Measurements from ENCODE around the gene CD22. TPM values are rescaled to one million over a fixed set of nuclear protein-coding genes. Genes with fewer than 3 reads are reported as not detected.

CD22 gene
- total and polyA plus RNA-seq, 8 donors, result 0.32 to 2.1 (median 0.71) TPM

DNA sequence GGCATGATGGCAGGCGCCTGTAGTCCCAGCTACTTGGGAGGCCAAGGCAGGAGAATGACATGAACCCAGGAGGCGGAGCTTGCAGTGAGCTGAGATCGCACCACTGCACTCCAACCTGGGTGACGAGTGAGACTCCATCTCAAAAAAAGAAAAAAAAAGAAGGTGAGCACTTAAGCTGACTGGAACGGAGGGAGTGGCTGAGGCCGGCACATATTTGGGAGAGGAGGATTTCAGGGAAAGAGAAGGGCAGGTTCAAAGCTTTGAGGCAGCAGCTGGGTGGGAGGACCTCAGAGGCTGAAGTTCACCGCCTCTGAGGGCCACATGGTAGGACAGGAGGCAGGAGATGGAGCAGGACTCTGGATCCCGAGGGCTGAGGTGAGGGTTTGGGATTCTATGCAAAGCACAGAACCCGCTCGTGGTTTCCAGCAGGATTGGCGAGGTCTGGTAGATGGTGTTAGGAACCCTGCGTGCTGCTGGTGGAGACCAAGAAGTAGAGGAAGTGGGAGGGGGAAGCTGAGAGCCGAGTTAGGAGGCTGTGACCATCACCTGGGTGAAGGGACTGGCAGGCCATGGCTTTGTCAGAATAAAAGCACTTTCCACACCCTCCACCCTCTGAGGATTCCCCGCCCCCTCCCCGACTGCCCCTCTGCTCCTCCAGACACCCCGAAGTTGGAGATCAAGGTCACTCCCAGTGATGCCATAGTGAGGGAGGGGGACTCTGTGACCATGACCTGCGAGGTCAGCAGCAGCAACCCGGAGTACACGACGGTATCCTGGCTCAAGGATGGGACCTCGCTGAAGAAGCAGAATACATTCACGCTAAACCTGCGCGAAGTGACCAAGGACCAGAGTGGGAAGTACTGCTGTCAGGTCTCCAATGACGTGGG, 8.4 kb downstream of the CD22 start:
- no peaks in the 10 kb centered on the region for H3K4me1 ChIP-seq
- no peak overlapping the region for H3K27ac ChIP-seq
- no peaks in the 10 kb centered on the region for H3K9me3 ChIP-seq
- intact Hi-C loops (cut with DNase I), result no loop called here
- H3K4me3 ChIP-seq, result no peak overlapping the region
- DNase-seq, result no peak
- WGBS, 2 donors, result 63 to 76% methylated on average over 24 to 25 of the region's 25 CpGs
- no peak for FAIRE-seq
- H3K27me3 ChIP-seq, result no peaks in the 10 kb centered on the region
- TF ChIP-seq, protein P1, sequence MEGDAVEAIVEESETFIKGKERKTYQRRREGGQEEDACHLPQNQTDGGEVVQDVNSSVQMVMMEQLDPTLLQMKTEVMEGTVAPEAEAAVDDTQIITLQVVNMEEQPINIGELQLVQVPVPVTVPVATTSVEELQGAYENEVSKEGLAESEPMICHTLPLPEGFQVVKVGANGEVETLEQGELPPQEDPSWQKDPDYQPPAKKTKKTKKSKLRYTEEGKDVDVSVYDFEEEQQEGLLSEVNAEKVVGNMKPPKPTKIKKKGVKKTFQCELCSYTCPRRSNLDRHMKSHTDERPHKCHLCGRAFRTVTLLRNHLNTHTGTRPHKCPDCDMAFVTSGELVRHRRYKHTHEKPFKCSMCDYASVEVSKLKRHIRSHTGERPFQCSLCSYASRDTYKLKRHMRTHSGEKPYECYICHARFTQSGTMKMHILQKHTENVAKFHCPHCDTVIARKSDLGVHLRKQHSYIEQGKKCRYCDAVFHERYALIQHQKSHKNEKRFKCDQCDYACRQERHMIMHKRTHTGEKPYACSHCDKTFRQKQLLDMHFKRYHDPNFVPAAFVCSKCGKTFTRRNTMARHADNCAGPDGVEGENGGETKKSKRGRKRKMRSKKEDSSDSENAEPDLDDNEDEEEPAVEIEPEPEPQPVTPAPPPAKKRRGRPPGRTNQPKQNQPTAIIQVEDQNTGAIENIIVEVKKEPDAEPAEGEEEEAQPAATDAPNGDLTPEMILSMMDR (IDR thresholded peaks at IDR 0.05), result no peak
- no peaks in the 10 kb centered on the region for H3K36me3 ChIP-seq
- no peak for ATAC-seq

DNA sequence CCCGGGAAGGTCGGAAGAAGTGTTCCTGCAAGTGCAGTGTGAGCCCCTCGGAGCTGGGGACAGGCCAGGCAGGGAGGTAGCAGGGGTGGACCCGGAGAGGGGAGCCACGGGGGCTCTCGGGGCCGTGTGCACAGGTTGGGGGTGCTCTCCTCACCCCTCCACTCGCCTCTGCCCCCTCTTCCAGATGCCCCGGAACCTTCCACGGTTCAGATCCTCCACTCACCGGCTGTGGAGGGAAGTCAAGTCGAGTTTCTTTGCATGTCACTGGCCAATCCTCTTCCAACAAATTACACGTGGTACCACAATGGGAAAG, 9.0 kb downstream of the CD22 start:
- TF ChIP-seq, protein P1 (IDR thresholded peaks at IDR 0.05), result no peak
- WGBS, 2 donors, result 69 to 77% methylated on average over 13 of the region's 13 CpGs
- Histone ChIP-seq H3K4me3 (no peak overlapping the region), H3K4me1 (no peaks in the 10 kb centered on the region), H3K27me3 (no peaks in the 10 kb centered on the region), H3K9me3 (no peaks in the 10 kb centered on the region), H3K36me3 (no peaks in the 10 kb centered on the region), H3K27ac (no peak overlapping the region)
- intact Hi-C loops (cut with DNase I), result no loop called here
- ATAC-seq (no peak), FAIRE-seq (no peak), DNase-seq (no peak)

DNA sequence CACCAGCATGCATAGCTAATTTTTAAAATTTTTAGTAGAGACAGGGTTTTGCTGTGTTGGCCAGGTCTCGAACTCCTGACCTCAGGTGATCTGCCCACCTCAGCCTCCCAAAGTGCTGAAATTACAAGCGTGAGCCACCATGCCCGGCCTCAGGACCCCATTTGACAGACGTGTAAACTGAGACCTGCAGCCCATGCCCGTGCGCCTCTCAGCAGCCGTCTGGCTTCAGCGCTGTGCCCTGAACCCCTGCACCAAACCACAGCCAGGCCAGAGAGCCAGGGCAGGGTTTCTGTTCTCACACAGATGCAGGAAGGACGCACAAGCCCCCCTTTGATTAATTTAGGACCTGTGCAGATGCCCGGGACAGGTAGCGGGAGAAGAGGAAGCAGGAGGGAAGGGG, 11.4 kb downstream of the CD22 start:
- intact Hi-C loops (cut with DNase I), result loop anchor here in 1 of 3 donors (10.0 kb wide), 1 partner anchor 134 kb away; no protein-coding TSS in a partner anchor
- WGBS, 2 donors, result 70 to 85% methylated on average over 11 of the region's 11 CpGs

DNA sequence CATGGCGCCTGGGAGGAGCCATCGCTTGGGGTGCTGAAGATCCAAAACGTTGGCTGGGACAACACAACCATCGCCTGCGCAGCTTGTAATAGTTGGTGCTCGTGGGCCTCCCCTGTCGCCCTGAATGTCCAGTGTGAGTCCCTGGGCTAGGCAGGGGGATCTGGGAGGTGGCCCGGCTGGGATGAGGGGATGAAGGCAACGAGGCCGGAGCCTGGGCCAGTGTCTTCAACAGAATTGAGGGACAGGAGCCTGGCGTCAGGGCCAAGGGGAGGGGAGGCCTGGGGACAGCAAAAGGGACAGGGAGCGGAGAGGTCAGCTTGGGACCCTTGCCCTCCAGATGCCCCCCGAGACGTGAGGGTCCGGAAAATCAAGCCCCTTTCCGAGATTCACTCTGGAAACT, 12.0 kb downstream of the CD22 start:
- H3K27me3 ChIP-seq, result no peaks in the 10 kb centered on the region
- FAIRE-seq (no peak), DNase-seq (no peak), ATAC-seq (no peak)
- no peaks in the 10 kb centered on the region for H3K4me1 ChIP-seq
- TF ChIP-seq, protein P1 (IDR thresholded peaks at IDR 0.05), result no peak
- H3K9me3 ChIP-seq, result no peaks in the 10 kb centered on the region
- intact Hi-C loops (cut with DNase I), result loop anchor here in 1 of 3 donors (10.0 kb wide), 1 partner anchor 134 kb away; no protein-coding TSS in a partner anchor
- H3K36me3 ChIP-seq, result no peaks in the 10 kb centered on the region
- 74 to 78% methylated on average over 16 of the region's 16 CpGs for WGBS, 2 donors
- H3K4me3 ChIP-seq, result no peak overlapping the region
- H3K27ac ChIP-seq, result no peak overlapping the region

More for the DNA sequence above, 11.4 kb downstream of the CD22 start:
- Histone ChIP-seq H3K27ac (no peak overlapping the region), H3K9me3 (no peaks in the 10 kb centered on the region), H3K4me3 (no peak overlapping the region), H3K4me1 (no peaks in the 10 kb centered on the region), H3K27me3 (no peaks in the 10 kb centered on the region), H3K36me3 (no peaks in the 10 kb centered on the region)
- TF ChIP-seq, protein P1 (IDR thresholded peaks at IDR 0.05), result no peak
- FAIRE-seq, result no peak
- no peak for ATAC-seq
- DNase-seq, result no peak

All from pancreas (tissue), 10 donors.